Effector memory CD8-positive, alpha-beta T cell (primary cell): Measurements from ENCODE around the gene SLC26A9.

Experiments used
- ATAC-seq: fragments of 150-1000 bp; cut with Tn5 transposase; replicated peaks from 2 replicates; pipeline ENCODE4 v1.10.0; 2021; ENCODE audit warnings: mild to moderate bottlenecking, moderate library complexity
- DNase-seq, 3 experiments: peaks; one replicate each; pipeline ENCODE4 v3.0.0; 2021
- H3K27ac Mint-ChIP-seq, 2 donors: one replicate each; pipeline ENCODE4 v1.8.0; 2022; ENCODE audit warnings: mild to moderate bottlenecking in 2 of 2, mixed read lengths in 2 of 2, moderate library complexity in 2 of 2
- H3K27me3 Mint-ChIP-seq, 2 donors: one replicate each; pipeline ENCODE4 v1.8.0; 2022; ENCODE audit warnings: mixed read lengths in 2 of 2
- H3K36me3 Mint-ChIP-seq: one replicate; pipeline ENCODE4 v1.8.0; 2022; ENCODE audit warnings: mild to moderate bottlenecking, moderate library complexity, mixed read lengths; ENCODE audit not compliant: insufficient read depth
- H3K4me1 Mint-ChIP-seq, 2 donors: one replicate each; pipeline ENCODE4 v1.8.0; 2022; ENCODE audit warnings: low read depth in 2 of 2, mixed read lengths in 2 of 2
- H3K4me3 Mint-ChIP-seq, 2 donors: one replicate each; pipeline ENCODE4 v1.8.0; 2022; ENCODE audit warnings: mild to moderate bottlenecking in 2 of 2, mixed read lengths in 2 of 2, moderate library complexity in 2 of 2
- H3K9me3 Mint-ChIP-seq, 2 donors: one replicate each; pipeline ENCODE4 v1.8.0; 2022; ENCODE audit warnings: mixed read lengths in 2 of 2

Gene SLC26A9

DNA sequence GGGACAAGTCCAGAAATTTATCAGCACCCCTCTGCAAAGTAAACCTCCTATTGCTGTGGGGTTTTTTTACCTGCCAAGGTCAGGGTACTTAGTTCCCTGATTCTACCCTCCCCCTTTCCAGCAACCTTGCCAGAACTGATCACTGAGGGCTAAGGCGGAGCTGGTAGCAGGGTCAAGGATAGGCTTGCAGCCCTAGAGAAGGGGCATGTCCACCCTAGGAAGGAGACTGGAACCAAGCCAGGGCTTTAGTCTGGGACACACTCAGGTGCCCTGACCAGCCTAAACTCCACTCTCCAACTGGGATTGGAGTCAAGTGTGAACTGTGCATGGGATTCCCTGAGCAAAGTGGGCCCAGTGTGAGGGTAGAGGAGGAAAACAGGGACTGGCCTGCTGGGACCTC lies 6.5 kb upstream of the SLC26A9 start:
- DNase-seq, result no peak
- H3K9me3 Mint-ChIP-seq, result no peaks in the 10 kb centered on the region
- H3K4me3 Mint-ChIP-seq, result no peak overlapping the region
- H3K27ac Mint-ChIP-seq, result peak overlapping the region in 1 of 2 donors; percentile 39
- ATAC-seq, result no peak
- no peaks in the 10 kb centered on the region for H3K4me1 Mint-ChIP-seq
- H3K36me3 Mint-ChIP-seq, result no peaks in the 10 kb centered on the region
- peaks cover 22 to 56% of the 10 kb centered on the region in 2 donors for H3K27me3 Mint-ChIP-seq

DNA sequence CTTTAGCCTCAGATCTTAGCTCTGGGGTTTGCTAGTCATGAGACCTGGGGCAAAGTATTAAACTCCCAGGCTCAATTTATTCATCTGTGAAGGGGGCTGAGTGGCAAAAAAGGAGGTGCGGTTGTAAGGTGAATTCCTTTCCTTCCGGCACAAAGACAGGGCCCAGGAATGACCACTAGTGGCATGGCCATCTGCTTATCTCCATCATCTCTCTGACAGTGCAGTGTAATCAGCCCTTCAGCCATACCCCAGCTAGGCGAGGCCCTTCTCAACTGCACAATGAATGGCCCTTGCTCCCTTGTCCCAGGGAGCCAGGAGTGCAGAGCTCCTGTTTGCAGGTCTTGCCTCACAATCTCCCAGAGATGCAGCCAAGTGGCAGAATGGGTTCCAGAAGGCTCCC lies 5.6 kb upstream of the SLC26A9 start:
- Mint-ChIP-seq H3K4me3 (no peak overlapping the region), H3K27me3 (peaks cover 27 to 65% of the 10 kb centered on the region in 2 donors), H3K9me3 (no peaks in the 10 kb centered on the region), H3K27ac (peak overlapping the region in 1 of 2 donors; percentile 39), H3K36me3 (no peaks in the 10 kb centered on the region), H3K4me1 (no peaks in the 10 kb centered on the region)
- DNase-seq, result no peak
- ATAC-seq, result no peak

DNA sequence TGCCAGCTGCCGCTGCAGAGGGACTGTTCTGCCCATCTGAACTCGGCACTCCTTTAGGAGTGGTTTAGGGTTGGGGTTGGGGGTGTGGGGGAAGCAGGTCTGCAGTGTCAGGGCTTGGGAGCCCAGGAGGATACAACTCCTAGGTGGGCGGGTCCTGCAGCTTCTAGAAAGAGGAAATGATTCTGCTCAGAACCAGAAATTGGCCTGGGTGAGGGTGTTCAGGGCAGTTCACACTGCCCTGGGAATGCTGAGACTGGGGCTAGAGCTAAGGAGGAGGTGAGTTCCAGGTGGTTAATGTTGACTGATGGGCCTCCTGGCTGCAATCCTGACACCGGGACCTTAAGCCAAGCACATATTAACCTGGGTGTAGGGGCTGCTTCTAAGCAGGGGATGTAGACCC lies 4.8 kb upstream of the SLC26A9 start:
- H3K36me3 Mint-ChIP-seq, result no peaks in the 10 kb centered on the region
- peaks cover 33 to 67% of the 10 kb centered on the region in 2 donors for H3K27me3 Mint-ChIP-seq
- peaks cover 0 to 3% of the 10 kb centered on the region in 2 donors for H3K4me1 Mint-ChIP-seq
- no peak overlapping the region for H3K4me3 Mint-ChIP-seq
- ATAC-seq, result no peak
- no peak for DNase-seq
- H3K9me3 Mint-ChIP-seq, result no peaks in the 10 kb centered on the region
- no peak overlapping the region for H3K27ac Mint-ChIP-seq

DNA sequence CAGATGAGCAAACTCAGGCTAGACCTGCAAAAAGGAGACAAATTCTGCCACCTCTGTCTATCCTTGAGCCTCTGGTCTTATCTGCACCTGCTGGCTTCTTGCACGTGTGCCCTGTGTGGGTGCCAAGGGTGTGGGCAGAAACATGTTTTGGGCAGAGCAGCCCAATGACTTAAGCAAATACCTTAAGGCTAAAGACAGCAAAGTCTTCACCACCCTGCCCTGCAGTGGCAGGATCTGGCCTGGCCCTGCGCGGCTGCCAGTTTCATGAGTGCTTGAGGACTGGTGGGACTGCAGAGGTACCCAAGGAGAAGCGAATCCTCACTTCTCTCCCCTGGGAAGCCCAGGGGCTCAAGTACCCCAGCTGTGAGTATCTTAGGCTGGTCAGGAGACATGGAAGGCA lies 3.8 kb upstream of the SLC26A9 start:
- no peak for ATAC-seq
- H3K27me3 Mint-ChIP-seq, result peaks cover 43 to 77% of the 10 kb centered on the region in 2 donors
- no peaks in the 10 kb centered on the region for H3K36me3 Mint-ChIP-seq
- no peak overlapping the region for H3K4me3 Mint-ChIP-seq
- H3K27ac Mint-ChIP-seq, result no peak overlapping the region
- no peak for DNase-seq
- no peaks in the 10 kb centered on the region for H3K9me3 Mint-ChIP-seq
- H3K4me1 Mint-ChIP-seq, result peaks cover 0 to 3% of the 10 kb centered on the region in 2 donors

DNA sequence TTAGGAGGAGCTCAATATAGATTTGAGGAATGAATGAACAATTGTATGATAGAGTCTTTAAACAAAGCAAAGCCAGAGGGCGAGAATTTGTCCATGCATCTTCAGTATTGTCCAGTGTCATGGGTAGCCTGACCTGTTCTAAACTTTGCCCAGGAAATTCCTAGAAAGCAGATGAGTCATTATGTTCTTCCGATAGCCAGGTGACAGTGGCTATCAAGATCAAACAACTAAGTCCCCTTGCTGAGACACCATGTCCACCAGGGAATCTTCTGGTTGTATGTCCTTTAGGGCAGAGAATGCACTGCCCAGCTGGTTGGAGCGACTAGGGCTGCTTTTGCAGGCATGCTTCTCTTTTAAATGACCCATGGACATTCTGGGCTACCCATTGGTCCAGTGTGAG lies 1.8 kb upstream of the SLC26A9 start:
- Mint-ChIP-seq H3K36me3 (no peaks in the 10 kb centered on the region), H3K27me3 (peaks cover 62 to 85% of the 10 kb centered on the region in 2 donors), H3K4me3 (no peak overlapping the region), H3K4me1 (peaks cover 0 to 6% of the 10 kb centered on the region in 2 donors), H3K27ac (no peak overlapping the region), H3K9me3 (no peaks in the 10 kb centered on the region)
- DNase-seq, result no peak
- no peak for ATAC-seq

DNA sequence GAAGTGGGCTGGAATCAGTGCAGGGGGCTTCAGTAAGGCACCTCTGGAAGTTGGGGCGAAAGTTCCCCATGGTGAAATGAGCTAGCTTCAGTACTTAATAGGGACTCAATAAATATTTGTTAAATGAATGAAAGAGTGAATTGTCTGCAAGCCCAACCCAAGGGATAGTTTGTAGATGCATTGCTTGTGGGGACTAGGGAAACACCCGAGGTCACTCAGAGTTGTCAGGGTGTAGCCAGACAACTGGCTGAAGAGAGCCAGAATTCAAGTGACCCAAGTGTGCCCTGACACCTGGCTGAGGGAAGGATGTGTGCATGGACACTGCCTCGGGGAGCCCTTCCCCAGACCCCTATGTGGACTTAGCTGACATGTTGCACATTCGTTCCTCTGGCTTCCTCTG lies 1.3 kb upstream of the SLC26A9 start:
- Mint-ChIP-seq H3K9me3 (no peaks in the 10 kb centered on the region), H3K27me3 (peaks cover 67 to 85% of the 10 kb centered on the region in 2 donors), H3K4me3 (no peak overlapping the region), H3K27ac (no peak overlapping the region), H3K4me1 (peaks cover 0 to 8% of the 10 kb centered on the region in 2 donors), H3K36me3 (no peaks in the 10 kb centered on the region)
- ATAC-seq, result no peak
- DNase-seq, result no peak

DNA sequence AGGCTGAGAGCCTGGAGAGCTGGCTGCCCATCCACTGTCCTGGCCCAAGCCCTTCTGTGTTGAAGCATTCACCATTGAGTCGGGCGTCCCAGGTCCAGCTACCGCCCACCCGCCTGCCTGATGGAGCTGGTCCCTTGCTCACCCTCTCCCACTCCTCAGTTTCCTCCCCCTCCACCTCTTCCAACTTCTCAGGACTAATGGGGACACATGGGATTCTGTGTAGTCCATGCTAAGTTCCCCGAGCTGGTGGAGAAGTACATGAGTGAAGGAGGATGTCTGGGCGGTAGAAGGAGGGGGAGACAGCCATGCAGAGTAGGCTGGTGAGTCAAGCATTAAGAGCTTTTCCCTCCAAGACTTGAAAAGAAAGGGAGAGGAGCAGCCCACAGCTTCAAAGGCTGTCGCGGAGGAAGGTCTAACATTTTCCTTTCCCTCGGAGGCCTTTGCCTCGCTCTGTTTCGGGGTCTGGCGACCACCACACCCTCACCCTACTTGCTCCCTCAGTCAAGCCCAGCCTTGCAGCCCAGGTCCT lies 561 bp downstream of the SLC26A9 start:
- Mint-ChIP-seq H3K27me3 (peaks cover 82 to 100% of the 10 kb centered on the region in 2 donors), H3K4me1 (peaks cover 0 to 8% of the 10 kb centered on the region in 2 donors), H3K27ac (no peak overlapping the region), H3K36me3 (no peaks in the 10 kb centered on the region), H3K9me3 (no peaks in the 10 kb centered on the region), H3K4me3 (no peak overlapping the region)
- DNase-seq (no peak), ATAC-seq (no peak)

DNA sequence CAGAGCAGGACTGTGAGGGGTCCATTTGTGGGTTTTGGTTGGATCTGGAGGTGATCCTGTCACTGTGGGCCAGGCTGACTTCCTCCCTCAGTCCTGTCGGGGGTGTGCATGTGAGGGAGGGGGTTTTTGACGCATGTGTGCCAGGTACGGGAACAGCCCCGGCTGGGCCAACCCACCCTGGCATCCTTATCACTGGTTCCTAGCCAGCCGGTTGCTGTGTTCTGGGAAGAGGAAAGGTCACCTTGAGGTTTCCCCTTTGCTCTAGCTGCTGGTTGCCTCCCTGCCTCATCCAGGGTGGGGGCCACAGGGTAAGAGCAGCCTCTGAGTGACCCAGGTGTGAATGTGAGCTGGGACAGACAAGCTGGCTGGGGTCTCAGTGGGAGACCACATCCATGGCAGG lies 2.5 kb downstream of the SLC26A9 start:
- DNase-seq (no peak), ATAC-seq (no peak)
- Mint-ChIP-seq H3K27ac (no peak overlapping the region), H3K4me3 (no peak overlapping the region), H3K9me3 (no peaks in the 10 kb centered on the region), H3K36me3 (no peaks in the 10 kb centered on the region), H3K27me3 (peaks cover 84 to 100% of the 10 kb centered on the region in 2 donors), H3K4me1 (peaks cover 0 to 8% of the 10 kb centered on the region in 2 donors)

DNA sequence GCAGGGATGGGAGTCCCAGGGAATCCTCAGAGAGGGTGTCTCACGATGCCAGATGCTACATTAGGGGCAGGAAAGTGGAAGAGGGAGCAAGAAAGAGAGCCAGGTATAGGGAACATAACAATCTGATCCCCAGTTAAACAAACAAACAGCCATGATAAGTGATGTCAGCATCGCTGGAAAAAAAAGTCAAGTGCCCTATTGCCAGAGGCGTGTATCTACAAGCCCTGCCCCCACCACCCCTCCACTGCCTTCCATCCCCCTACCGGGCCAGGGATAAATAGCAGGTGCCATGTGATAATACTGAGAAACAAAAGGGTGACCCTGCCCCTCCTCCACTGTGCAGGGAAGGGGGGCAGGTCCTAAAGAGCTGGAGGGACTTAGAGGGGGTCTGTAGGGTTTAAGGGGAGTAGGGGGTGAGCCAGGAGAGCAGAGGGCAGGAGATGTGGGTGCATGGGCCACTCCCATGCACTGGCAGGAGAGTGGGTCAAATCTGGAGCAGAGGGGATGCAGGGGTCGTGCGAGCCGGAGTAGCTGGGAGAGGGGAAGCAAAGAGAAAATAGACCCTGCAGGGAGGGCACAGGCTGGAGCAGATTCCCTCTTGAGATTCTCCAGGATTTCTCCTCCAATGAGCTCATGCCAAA lies 3.4 kb downstream of the SLC26A9 start:
- Mint-ChIP-seq H3K27me3 (peaks cover 79 to 100% of the 10 kb centered on the region in 2 donors), H3K36me3 (no peaks in the 10 kb centered on the region), H3K9me3 (no peaks in the 10 kb centered on the region), H3K4me1 (peaks cover 0 to 8% of the 10 kb centered on the region in 2 donors), H3K4me3 (no peak overlapping the region), H3K27ac (no peak overlapping the region)
- no peak for ATAC-seq
- DNase-seq, result no peak

DNA sequence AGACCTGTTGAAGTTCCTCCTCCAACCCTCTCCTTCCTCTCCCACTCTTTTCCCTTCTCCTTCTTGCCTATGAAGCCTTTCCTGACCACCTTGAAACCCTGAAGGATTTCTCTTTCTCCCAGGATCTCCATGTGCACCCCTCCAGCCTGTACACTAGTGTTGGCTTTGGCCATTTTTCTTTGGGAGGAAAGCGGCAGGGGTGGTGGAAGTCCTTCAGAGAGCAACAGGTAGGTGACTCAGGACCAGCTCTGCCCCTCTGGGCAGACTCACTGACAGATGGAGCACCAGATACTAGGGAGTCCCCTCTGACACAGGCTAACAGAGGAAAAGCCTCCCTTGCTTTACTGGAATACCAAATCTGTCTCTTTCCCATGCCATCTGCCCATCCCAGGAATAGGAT lies 4.6 kb downstream of the SLC26A9 start:
- no peak for DNase-seq
- H3K36me3 Mint-ChIP-seq, result no peaks in the 10 kb centered on the region
- ATAC-seq, result no peak
- no peaks in the 10 kb centered on the region for H3K9me3 Mint-ChIP-seq
- peaks cover 0 to 8% of the 10 kb centered on the region in 2 donors for H3K4me1 Mint-ChIP-seq
- no peak overlapping the region for H3K4me3 Mint-ChIP-seq
- H3K27me3 Mint-ChIP-seq, result peaks cover 73 to 100% of the 10 kb centered on the region in 2 donors
- no peak overlapping the region for H3K27ac Mint-ChIP-seq

DNA sequence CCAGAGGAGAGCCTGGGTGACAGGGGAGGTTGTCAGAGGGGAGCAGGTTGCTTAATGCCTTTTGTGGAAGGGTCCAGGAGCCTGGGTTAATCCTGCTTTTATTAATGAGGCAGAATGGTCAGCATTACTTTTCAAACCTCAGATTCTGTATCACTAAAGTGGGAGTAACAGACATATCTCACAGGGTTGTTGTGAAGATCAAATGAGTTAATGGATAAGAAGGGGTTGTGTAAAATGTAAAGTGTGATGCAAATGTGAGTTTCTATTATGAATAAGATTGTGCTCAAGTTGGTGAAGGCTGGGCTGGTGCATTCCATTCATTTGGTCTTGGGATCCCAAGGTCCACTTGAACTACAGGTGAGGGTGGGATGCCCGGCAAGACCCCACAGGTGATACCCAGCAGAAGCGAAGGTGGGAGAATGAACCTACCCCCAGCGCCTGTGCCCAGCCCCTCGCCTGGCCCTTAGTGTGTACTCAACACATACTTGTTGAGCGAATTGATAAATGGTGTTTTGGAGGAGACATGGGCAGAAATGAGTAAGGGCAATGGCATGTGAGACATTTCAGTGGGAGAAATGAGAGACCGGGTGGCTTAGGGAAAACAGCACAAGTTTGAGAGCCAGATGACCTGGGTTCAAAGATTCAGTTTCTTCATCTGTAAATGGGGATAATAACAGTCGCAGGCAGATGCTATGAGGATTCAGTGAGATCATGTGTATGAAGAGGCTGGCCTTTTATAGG lies 6.2 kb downstream of the SLC26A9 start:
- no peaks in the 10 kb centered on the region for H3K36me3 Mint-ChIP-seq
- peaks cover 74 to 100% of the 10 kb centered on the region in 2 donors for H3K27me3 Mint-ChIP-seq
- H3K4me1 Mint-ChIP-seq, result peaks cover 0 to 5% of the 10 kb centered on the region in 2 donors
- no peak overlapping the region for H3K27ac Mint-ChIP-seq
- DNase-seq (no peak), ATAC-seq (no peak)
- H3K4me3 Mint-ChIP-seq, result no peak overlapping the region
- H3K9me3 Mint-ChIP-seq, result no peaks in the 10 kb centered on the region

DNA sequence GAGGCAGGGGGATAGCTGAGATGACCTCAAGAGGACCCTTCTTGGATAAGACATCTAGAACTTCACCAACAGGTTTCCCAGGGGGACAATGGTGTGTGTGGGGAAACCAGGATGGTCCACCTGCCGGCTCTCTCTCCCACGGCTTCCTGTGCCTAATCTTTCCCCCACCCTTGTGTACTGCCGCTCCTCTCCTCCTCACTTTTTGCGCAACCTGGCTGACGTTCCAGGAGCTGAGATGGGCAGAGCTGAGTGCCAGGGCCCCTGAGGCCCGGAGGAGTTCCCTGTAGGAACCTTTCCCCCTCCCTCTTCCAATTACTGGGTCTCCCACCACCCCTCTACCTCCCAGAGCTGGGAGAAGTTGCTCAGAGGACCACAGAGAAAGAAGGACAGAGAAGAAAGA lies 6.9 kb downstream of the SLC26A9 start:
- H3K9me3 Mint-ChIP-seq, result no peaks in the 10 kb centered on the region

DNA sequence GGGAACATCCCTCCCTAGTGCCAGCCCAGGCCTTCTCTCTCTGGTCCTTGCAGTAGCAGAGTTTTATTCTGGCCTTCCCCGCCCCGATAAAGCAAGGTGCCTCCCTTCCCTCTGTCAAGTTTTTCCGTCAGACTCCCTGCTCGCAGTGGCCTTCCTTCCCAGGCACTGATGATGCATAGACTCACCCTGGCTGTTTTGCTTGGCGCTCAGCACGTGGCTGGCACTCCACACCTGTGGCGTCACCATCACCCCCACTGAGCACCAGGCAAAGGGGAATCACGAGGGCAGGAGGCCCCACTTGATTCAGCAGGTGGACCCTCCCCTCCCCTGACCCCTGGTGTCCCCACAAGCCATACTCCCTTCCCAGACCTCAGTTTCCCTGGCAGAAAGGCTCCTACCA lies 7.4 kb downstream of the SLC26A9 start:
- Mint-ChIP-seq H3K4me3 (no peak overlapping the region), H3K9me3 (no peaks in the 10 kb centered on the region), H3K27me3 (peaks cover 67 to 95% of the 10 kb centered on the region in 2 donors), H3K27ac (no peak overlapping the region), H3K36me3 (no peaks in the 10 kb centered on the region), H3K4me1 (peaks cover 0 to 5% of the 10 kb centered on the region in 2 donors)
- ATAC-seq (no peak), DNase-seq (no peak)

More for the DNA sequence above, 6.9 kb downstream of the SLC26A9 start:
- no peak overlapping the region for H3K4me3 Mint-ChIP-seq
- no peak for ATAC-seq
- DNase-seq, result no peak
- H3K4me1 Mint-ChIP-seq, result peaks cover 0 to 5% of the 10 kb centered on the region in 2 donors
- no peak overlapping the region for H3K27ac Mint-ChIP-seq
- H3K36me3 Mint-ChIP-seq, result no peaks in the 10 kb centered on the region
- H3K27me3 Mint-ChIP-seq, result peaks cover 70 to 95% of the 10 kb centered on the region in 2 donors

DNA sequence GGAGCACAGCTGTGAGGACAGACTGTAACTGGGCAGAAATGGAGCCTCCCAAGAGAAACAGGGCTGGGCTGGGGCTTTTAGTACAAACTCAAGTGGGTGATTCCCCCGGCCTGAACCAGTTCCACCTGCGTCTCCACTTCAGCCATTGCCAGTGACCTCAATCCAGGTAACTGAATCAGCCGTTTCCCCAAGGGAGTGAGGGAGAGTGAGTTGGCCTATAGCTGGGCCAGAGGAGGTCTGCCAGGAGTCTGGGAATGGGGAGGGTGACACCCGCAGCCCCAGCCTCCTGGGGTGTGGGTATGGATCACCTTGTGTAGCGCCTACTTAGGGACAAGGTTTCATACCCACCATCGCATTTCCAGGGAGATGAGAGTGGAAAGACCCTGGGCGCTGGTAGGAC lies 8.5 kb downstream of the SLC26A9 start:
- H3K27me3 Mint-ChIP-seq, result peaks cover 56 to 89% of the 10 kb centered on the region in 2 donors
- ATAC-seq, result no peak

More for the DNA sequence above, 8.5 kb downstream of the SLC26A9 start:
- no peaks in the 10 kb centered on the region for H3K36me3 Mint-ChIP-seq
- no peaks in the 10 kb centered on the region for H3K9me3 Mint-ChIP-seq
- peaks cover 0 to 2% of the 10 kb centered on the region in 2 donors for H3K4me1 Mint-ChIP-seq
- H3K27ac Mint-ChIP-seq, result no peak overlapping the region
- DNase-seq, result no peak
- H3K4me3 Mint-ChIP-seq, result no peak overlapping the region
